ENCODE data around the gene RALGDS.

- TF ChIP-seq CTCF (IDR thresholded peaks at IDR 0.05; ENCODE audit: insufficient read depth, low read length) (no peak), SPI1 (IDR thresholded peaks at IDR 0.05; ENCODE audit: borderline replicate concordance, low read depth) (no peak), POLR2AphosphoS5 (IDR thresholded peaks at IDR 0.05; ENCODE audit: low read depth) (no peak)
Measured at GRCh38 chr9:133137451-133138231, 16.6 kb upstream of the RALGDS start.
